Colonic mucosa (tissue), 4 donors: ENCODE data around the gene PARD3B. TPM values are rescaled to one million over a fixed set of nuclear protein-coding genes. Genes with fewer than 3 reads are reported as not detected.

Source experiments
- DNase-seq: peaks from one replicate; pipeline ENCODE4 v3.0.0-alpha.2; 2020
- H3K27ac ChIP-seq: fragments of 200-600 bp; one replicate; pipeline ENCODE4 v1.8.0; 2021
- H3K27me3 ChIP-seq: fragments of 200-600 bp; one replicate; pipeline ENCODE4 v1.8.0; 2021
- H3K36me3 ChIP-seq: fragments of 200-600 bp; one replicate; pipeline ENCODE4 v1.8.0; 2021
- H3K4me1 ChIP-seq: fragments of 200-600 bp; one replicate; pipeline ENCODE4 v1.8.0; 2021; ENCODE audit warnings: mild to moderate bottlenecking
- H3K4me3 ChIP-seq: fragments of 200-600 bp; one replicate; pipeline ENCODE4 v1.8.0; 2021
- H3K9ac ChIP-seq, 2 donors: one replicate each; pipeline ENCODE4 v1.7.0; 2013; ENCODE audit warnings: control low read depth in 2 of 2, low read depth in 2 of 2, low read length in 2 of 2
- H3K9me3 ChIP-seq: fragments of 200-600 bp; one replicate; pipeline ENCODE4 v1.8.0; 2021
- intact Hi-C: fragments of 100-400 bp; cut with DNase I; formaldehyde crosslinking; loops from one replicate; pipeline ENCODE4 v1.14.1; 2022
- total RNA-seq, 2 donors: library from RNA; stranded (reverse); fragmentation: NEBNext Ultra II Directional in 1 of 2; extraction: Animal tissue kit (Norgen Biotek cat#: 25700) in 1 of 2; gene quantifications; one replicate each; pipeline ENCODE4 v1.2.1, GENCODE V29; 2021
- TF ChIP-seq, protein P1 (sequence below): fragments of 200-600 bp; IDR thresholded peaks from one replicate; pipeline ENCODE4 v1.8.0; 2022; ENCODE audit warnings: antibody characterized with exemption, mild to moderate bottlenecking
- donor health status: healthy.
- donor health status: DM: no; HTN: no; CAD: no.
- donor health status: DM: no; HTN: no; CAD: no.

The PARD3B gene
- total RNA-seq, 2 donors from 2014 or later, result 20.0 to 24.2 TPM

DNA sequence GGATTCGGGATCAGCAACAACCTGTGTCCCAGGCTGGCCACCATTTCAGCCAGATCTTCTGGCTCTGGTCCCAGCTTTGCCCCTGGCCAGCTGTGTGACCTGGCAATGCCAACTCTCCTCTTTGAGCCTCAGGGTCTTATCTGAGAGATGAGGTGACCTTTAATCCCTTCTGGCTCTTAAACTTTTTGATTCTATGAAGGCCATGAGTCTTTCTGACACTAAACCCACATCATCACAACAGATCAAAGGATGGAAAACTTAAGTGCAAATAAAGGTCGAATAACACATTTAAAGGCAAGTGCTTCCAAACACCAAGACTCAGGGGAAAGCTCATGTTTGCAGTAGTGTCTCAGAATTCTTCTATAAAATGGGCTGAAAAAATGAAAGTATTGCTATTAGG, 645.3 kb downstream of the PARD3B start:
- no peaks in the 10 kb centered on the region for H3K36me3 ChIP-seq
- intact Hi-C loops, result no loop called here
- H3K27ac ChIP-seq, result no peak overlapping the region
- no peak overlapping the region for H3K4me3 ChIP-seq
- no peaks in the 10 kb centered on the region for H3K4me1 ChIP-seq
- H3K27me3 ChIP-seq, result no peaks in the 10 kb centered on the region
- TF ChIP-seq, protein P1, sequence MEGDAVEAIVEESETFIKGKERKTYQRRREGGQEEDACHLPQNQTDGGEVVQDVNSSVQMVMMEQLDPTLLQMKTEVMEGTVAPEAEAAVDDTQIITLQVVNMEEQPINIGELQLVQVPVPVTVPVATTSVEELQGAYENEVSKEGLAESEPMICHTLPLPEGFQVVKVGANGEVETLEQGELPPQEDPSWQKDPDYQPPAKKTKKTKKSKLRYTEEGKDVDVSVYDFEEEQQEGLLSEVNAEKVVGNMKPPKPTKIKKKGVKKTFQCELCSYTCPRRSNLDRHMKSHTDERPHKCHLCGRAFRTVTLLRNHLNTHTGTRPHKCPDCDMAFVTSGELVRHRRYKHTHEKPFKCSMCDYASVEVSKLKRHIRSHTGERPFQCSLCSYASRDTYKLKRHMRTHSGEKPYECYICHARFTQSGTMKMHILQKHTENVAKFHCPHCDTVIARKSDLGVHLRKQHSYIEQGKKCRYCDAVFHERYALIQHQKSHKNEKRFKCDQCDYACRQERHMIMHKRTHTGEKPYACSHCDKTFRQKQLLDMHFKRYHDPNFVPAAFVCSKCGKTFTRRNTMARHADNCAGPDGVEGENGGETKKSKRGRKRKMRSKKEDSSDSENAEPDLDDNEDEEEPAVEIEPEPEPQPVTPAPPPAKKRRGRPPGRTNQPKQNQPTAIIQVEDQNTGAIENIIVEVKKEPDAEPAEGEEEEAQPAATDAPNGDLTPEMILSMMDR, result no peak
- DNase-seq, result no peak
- no peaks in the 10 kb centered on the region for H3K9me3 ChIP-seq
- H3K9ac ChIP-seq, result no peak overlapping the region

DNA sequence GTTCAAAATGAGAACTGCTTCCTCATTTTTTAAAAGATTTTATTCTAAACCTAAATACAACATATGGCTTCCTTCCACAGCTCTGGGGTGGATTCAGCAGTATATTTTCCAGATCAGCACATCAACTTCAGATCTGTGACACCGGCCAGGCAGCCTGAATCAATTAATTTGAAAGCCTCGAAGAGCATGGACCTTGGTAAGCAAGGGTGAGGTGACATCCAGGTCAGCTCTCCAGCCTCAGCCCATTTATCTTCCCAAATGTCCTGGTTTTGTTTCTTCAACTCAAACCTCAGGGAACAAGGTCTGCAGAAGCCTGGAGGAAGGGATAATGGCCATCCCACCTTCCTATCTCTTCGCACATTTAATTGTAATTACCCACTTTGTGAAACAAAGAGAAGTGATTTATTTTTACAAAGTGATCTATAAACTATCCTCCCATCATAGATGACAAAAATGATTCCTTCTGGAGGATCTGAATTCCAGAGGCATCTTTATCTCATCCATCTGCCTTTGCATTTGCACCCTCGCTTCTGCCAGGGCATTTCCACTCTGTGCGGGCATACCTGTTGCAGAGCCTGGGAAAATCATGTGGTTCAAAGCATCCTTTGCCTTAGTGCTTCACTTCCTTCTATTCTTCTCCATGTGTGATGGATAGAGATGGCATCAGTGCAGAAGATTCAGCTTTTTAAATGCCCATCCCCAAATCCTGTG, 648.0 kb downstream of the PARD3B start:
- DNase-seq, result no peak
- Histone ChIP-seq H3K4me3 (no peak overlapping the region), H3K4me1 (no peaks in the 10 kb centered on the region), H3K36me3 (no peaks in the 10 kb centered on the region), H3K27ac (no peak overlapping the region), H3K9ac (no peak overlapping the region), H3K9me3 (no peaks in the 10 kb centered on the region), H3K27me3 (no peaks in the 10 kb centered on the region)
- intact Hi-C loops, result no loop called here
- TF ChIP-seq, protein P1, result no peak

GRCh38 chr2:205193836-205194228, 648.6 kb downstream of the PARD3B start:
- TF ChIP-seq, protein P1, result no peak
- H3K9me3 ChIP-seq, result no peaks in the 10 kb centered on the region

GRCh38 chr2:205197468-205198139, 652.3 kb downstream of the PARD3B start:
- no peaks in the 10 kb centered on the region for H3K4me1 ChIP-seq
- TF ChIP-seq, protein P1, result no peak
- intact Hi-C loops, result no loop called here
- no peak overlapping the region for H3K27ac ChIP-seq
- no peaks in the 10 kb centered on the region for H3K36me3 ChIP-seq
- no peak for DNase-seq
- no peaks in the 10 kb centered on the region for H3K9me3 ChIP-seq
- H3K27me3 ChIP-seq, result no peaks in the 10 kb centered on the region
- no peak overlapping the region for H3K4me3 ChIP-seq
- no peak overlapping the region for H3K9ac ChIP-seq

More at GRCh38 chr2:205193836-205194228, 648.6 kb downstream of the PARD3B start:
- intact Hi-C loops, result no loop called here
- Histone ChIP-seq H3K27me3 (no peaks in the 10 kb centered on the region), H3K4me1 (no peaks in the 10 kb centered on the region), H3K9ac (no peak overlapping the region), H3K27ac (no peak overlapping the region), H3K36me3 (no peaks in the 10 kb centered on the region), H3K4me3 (no peak overlapping the region)
- no peak for DNase-seq

DNA sequence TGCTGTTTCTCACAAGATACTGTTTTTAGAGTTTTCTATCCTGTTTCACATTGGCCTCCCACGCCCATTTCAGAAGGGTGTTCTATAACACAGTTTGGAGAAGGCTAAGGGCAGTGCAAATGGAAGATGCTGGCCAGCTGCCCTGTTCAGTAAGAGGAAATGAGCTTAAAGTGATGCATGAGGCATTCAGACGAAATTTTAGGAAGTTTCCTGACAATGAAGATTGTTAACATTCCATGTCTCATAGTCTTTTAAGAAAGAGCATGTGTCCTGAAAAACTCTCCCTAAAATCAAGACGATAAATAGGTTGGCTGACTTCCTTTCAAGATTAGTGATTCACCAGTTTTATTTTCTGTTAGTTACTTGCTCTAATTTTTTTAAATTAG, 652.9 kb downstream of the PARD3B start:
- Histone ChIP-seq H3K9ac (no peak overlapping the region), H3K9me3 (no peaks in the 10 kb centered on the region), H3K4me1 (no peaks in the 10 kb centered on the region), H3K36me3 (no peaks in the 10 kb centered on the region), H3K4me3 (no peak overlapping the region), H3K27me3 (no peaks in the 10 kb centered on the region), H3K27ac (no peak overlapping the region)
- DNase-seq, result no peak
- intact Hi-C loops, result no loop called here
- TF ChIP-seq, protein P1, result no peak
